Activated CD4-positive, alpha-beta T cell treated with anti-CD3 and anti-CD28 coated beads for 36 hours (primary cell): Measurements from ENCODE around the gene BBS1. TPM values are rescaled to one million over a fixed set of nuclear protein-coding genes. Genes with fewer than 3 reads are reported as not detected.

Experiments
- ATAC-seq: fragments of 200-7000 bp; cut with Tn5 transposase; one replicate; pipeline ENCODE4 v1.10.0; 2021; ENCODE audit warnings: mild to moderate bottlenecking, moderate library complexity
- CTCF ChIA-PET: fragments of 350-600 bp; sonication (Branson Sonifier 250); formaldehyde crosslinking; loops from one replicate; lab custom pipeline; 2021; ENCODE audit warnings: antibody characterized with exemption; lab: Charles Lee
- POLR2A ChIA-PET: fragments of 350-600 bp; sonication (Branson Sonifier 250); formaldehyde crosslinking; loops from one replicate; lab custom pipeline; 2021; ENCODE audit warnings: antibody characterized with exemption, inconsistent platforms; lab: Charles Lee
- DNase-seq: peaks from one replicate; pipeline ENCODE4 v3.0.0-alpha.2; 2020
- H3K27ac Mint-ChIP-seq: one replicate; pipeline ENCODE4 v1.8.0; 2021; ENCODE audit warnings: mixed read lengths
- H3K27me3 Mint-ChIP-seq: one replicate; pipeline ENCODE4 v1.8.0; 2021; ENCODE audit warnings: mixed read lengths
- H3K36me3 Mint-ChIP-seq: one replicate; pipeline ENCODE4 v1.8.0; 2021; ENCODE audit warnings: low read depth, mixed read lengths
- H3K4me1 Mint-ChIP-seq: one replicate; pipeline ENCODE4 v1.8.0; 2021; ENCODE audit warnings: mixed read lengths
- H3K4me3 Mint-ChIP-seq: one replicate; pipeline ENCODE4 v1.8.0; 2021; ENCODE audit warnings: mild to moderate bottlenecking, moderate library complexity, mixed read lengths
- H3K9me3 Mint-ChIP-seq: one replicate; pipeline ENCODE4 v1.8.0; 2021; ENCODE audit warnings: low read depth, mixed read lengths
- intact Hi-C, 2 experiments: fragments of 100-400 bp; cut with DNase I in 1 of 2; cut with micrococcal nuclease in 1 of 2; formaldehyde crosslinking; loops; one replicate each; pipeline versions ENCODE4 v1.14.2 to v1.15.1; 2022 to 2024; cut with DNase I, micrococcal nuclease
- total RNA-seq, 2 experiments: library from RNA; stranded (reverse); gene quantifications; one replicate each; pipeline ENCODE4 v1.2.3, GENCODE V29; 2021

BBS1 gene
- total RNA-seq, 2 experiments from 2014 or later, result 9.4 to 10.7 TPM

DNA sequence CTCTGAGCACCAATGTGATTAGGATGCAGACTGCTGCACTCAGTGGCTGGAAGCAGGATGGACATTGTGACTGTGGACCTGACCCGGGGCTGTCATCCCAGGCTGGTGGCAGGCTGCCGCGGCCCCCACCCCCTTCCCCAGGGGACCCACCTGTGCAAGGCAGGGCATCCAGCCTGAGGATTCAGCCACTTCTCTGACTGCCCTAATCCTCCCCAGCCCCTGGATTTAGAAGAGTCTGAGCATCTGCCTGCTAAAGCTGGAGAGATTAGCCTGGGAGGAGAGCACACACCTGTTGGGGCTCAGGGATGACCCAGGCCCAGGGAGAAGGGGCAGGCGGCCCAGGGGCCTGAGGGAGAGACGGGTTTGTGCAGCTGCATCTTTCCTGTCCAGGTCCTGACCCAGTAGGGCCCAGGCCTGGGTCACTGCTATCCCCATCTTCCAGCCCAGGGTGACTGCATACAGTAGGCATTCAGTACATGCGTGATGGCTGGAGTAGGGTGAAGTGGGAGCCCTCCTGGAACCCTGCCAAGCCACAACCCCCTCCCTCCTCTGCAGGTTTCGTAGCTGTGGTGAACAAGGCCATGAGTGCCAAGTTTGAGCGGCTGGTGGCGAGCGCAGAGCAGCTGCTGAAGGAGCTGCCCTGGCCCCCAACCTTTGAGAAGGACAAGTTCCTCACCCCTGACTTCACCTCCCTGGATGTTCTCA, 18.1 kb upstream of the BBS1 start:
- intact Hi-C loops, result no loop called here

GRCh38 chr11:66493130-66493529, 17.3 kb upstream of the BBS1 start:
- ChIA-PET POLR2A (interaction anchor here (1.1 kb wide), 1 partner anchor 13 kb away, joined by 3 read pairs; the partner anchor contains the start of gene DPP3), CTCF (interaction anchor here (0.6 to 1.7 kb wide), 4 partner anchors 13 to 284 kb away, joined by 3 to 4 read pairs (median 3); partner anchors contain the start of gene DPP3)
- Mint-ChIP-seq H3K4me1 (no peaks in the 10 kb centered on the region), H3K27me3 (no peaks in the 10 kb centered on the region), H3K9me3 (no peaks in the 10 kb centered on the region), H3K4me3 (no peak overlapping the region), H3K27ac (no peak overlapping the region), H3K36me3 (peaks cover 24% of the 10 kb centered on the region)
- intact Hi-C loops, result no loop called here
- DNase-seq (no peak), ATAC-seq (no peak)

More for the DNA sequence above, 18.1 kb upstream of the BBS1 start:
- no peaks in the 10 kb centered on the region for H3K27me3 Mint-ChIP-seq
- H3K36me3 Mint-ChIP-seq, result peaks cover 21% of the 10 kb centered on the region
- POLR2A ChIA-PET, result interaction anchor here (1.1 kb wide), 1 partner anchor 12 kb away, joined by 3 read pairs; the partner anchor contains the start of gene DPP3
- no peak for DNase-seq
- no peak overlapping the region for H3K27ac Mint-ChIP-seq
- no peak for ATAC-seq
- no peak overlapping the region for H3K4me3 Mint-ChIP-seq
- CTCF ChIA-PET, result interaction anchor here (0.6 to 1.7 kb wide), 5 partner anchors 9 to 283 kb away, joined by 3 to 4 read pairs (median 3); partner anchors contain the start of gene DPP3
- no peaks in the 10 kb centered on the region for H3K9me3 Mint-ChIP-seq
- no peaks in the 10 kb centered on the region for H3K4me1 Mint-ChIP-seq

- Mint-ChIP-seq H3K27ac (no peak overlapping the region), H3K9me3 (no peaks in the 10 kb centered on the region), H3K4me1 (no peaks in the 10 kb centered on the region), H3K36me3 (peaks cover 29% of the 10 kb centered on the region), H3K4me3 (no peak overlapping the region), H3K27me3 (no peaks in the 10 kb centered on the region)
- POLR2A ChIA-PET, result no interaction called here
- intact Hi-C loops, result no loop called here
- CTCF ChIA-PET, result no interaction called here
- DNase-seq (no peak), ATAC-seq (no peak)
These were observed 16.0 kb upstream of the BBS1 start for GRCh38 chr11:66494458-66494857.

- ChIA-PET POLR2A (no interaction called here), CTCF (no interaction called here)
- no peak overlapping the region for H3K27ac Mint-ChIP-seq
These were observed 15.5 kb upstream of the BBS1 start for GRCh38 chr11:66494935-66495334.

GRCh38 chr11:66495401-66495854, 15.0 kb upstream of the BBS1 start:
- H3K9me3 Mint-ChIP-seq, result no peaks in the 10 kb centered on the region
- ChIA-PET CTCF (no interaction called here), POLR2A (no interaction called here)
- H3K36me3 Mint-ChIP-seq, result peaks cover 30% of the 10 kb centered on the region
- DNase-seq, result peak; percentile 47
- ATAC-seq, result no peak
- H3K27ac Mint-ChIP-seq, result no peak overlapping the region
- intact Hi-C loops, result no loop called here
- no peak overlapping the region for H3K4me3 Mint-ChIP-seq
- H3K4me1 Mint-ChIP-seq, result no peaks in the 10 kb centered on the region
- no peaks in the 10 kb centered on the region for H3K27me3 Mint-ChIP-seq

More at GRCh38 chr11:66494935-66495334, 15.5 kb upstream of the BBS1 start:
- H3K4me1 Mint-ChIP-seq, result no peaks in the 10 kb centered on the region
- no peaks in the 10 kb centered on the region for H3K9me3 Mint-ChIP-seq
- H3K4me3 Mint-ChIP-seq, result no peak overlapping the region
- intact Hi-C loops, result no loop called here
- H3K27me3 Mint-ChIP-seq, result no peaks in the 10 kb centered on the region
- H3K36me3 Mint-ChIP-seq, result peaks cover 31% of the 10 kb centered on the region
- ATAC-seq (no peak), DNase-seq (no peak)

DNA sequence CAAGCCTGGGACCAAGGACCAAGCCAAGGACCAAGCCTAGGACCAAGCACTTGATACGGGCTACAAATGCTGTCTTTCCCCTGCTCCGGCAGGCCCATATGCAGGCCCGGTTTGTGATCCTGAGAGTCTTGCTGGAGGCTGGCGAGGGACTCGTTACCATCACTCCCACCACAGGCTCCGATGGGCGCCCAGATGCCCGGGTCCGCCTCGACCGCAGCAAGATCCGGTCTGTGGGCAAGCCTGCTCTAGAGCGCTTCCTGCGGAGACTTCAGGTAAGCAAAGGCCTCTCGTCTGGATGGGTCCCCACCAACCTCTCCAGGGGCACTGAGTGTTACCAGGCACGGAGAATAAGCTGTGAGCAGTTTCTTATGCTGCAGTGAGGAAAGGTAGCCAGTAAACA, 13.2 kb upstream of the BBS1 start:
- Mint-ChIP-seq H3K36me3 (peaks cover 28% of the 10 kb centered on the region), H3K4me3 (no peak overlapping the region), H3K27me3 (no peaks in the 10 kb centered on the region), H3K9me3 (no peaks in the 10 kb centered on the region), H3K27ac (no peak overlapping the region), H3K4me1 (no peaks in the 10 kb centered on the region)
- CTCF ChIA-PET, result no interaction called here
- ATAC-seq (no peak), DNase-seq (no peak)
- intact Hi-C loops, result no loop called here
- POLR2A ChIA-PET, result no interaction called here

GRCh38 chr11:66498506-66498905, 11.9 kb upstream of the BBS1 start:
- ChIA-PET CTCF (no interaction called here), POLR2A (no interaction called here)
- peaks cover 24% of the 10 kb centered on the region for H3K36me3 Mint-ChIP-seq
- no peak overlapping the region for H3K27ac Mint-ChIP-seq
- no peaks in the 10 kb centered on the region for H3K27me3 Mint-ChIP-seq
- intact Hi-C loops, result no loop called here
- H3K4me1 Mint-ChIP-seq, result no peaks in the 10 kb centered on the region
- no peak for ATAC-seq
- DNase-seq, result no peak
- no peak overlapping the region for H3K4me3 Mint-ChIP-seq
- H3K9me3 Mint-ChIP-seq, result no peaks in the 10 kb centered on the region

- H3K9me3 Mint-ChIP-seq, result no peaks in the 10 kb centered on the region
- H3K4me1 Mint-ChIP-seq, result peaks cover 3% of the 10 kb centered on the region
- ChIA-PET POLR2A (no interaction called here), CTCF (no interaction called here)
- H3K27me3 Mint-ChIP-seq, result no peaks in the 10 kb centered on the region
- intact Hi-C loops, result no loop called here
- ATAC-seq, result no peak
- DNase-seq, result no peak
- H3K36me3 Mint-ChIP-seq, result peaks cover 10% of the 10 kb centered on the region
- no peak overlapping the region for H3K27ac Mint-ChIP-seq
- H3K4me3 Mint-ChIP-seq, result no peak overlapping the region
These were observed 5.1 kb upstream of the BBS1 start for GRCh38 chr11:66505276-66505816.

DNA sequence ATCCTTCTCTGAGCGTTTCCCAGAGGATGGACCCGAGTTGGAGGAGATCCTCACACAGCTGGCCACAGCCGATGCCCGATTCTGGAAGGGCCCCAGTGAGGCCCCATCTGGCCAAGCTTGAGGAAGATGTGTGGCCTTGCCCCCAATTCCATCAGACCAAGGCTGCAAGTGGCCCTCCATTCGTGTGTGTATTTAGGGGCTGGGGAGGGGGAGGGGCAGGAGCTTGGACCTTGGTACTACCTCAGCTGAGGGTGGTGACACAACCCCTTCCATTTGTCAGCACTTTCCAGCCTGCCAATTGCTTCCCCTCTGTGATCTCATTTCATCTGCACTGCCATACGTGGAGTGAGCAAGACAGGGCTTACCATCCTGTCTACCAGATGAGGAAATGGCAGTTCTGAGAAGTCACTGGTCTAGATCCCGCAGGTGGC, 1.3 kb upstream of the BBS1 start:
- CTCF ChIA-PET, result interaction anchor here (0.6 to 2.1 kb wide), 4 partner anchors 30 to 259 kb away, joined by 3 to 8 read pairs (median 3); partner anchors contain the start of gene RBM4B
- Mint-ChIP-seq H3K27me3 (no peaks in the 10 kb centered on the region), H3K36me3 (peaks cover 8% of the 10 kb centered on the region), H3K4me3 (no peak overlapping the region), H3K9me3 (no peaks in the 10 kb centered on the region), H3K4me1 (peaks cover 10% of the 10 kb centered on the region), H3K27ac (no peak overlapping the region)
- DNase-seq (peak; percentile 15), ATAC-seq (peak; percentile 28)
- intact Hi-C loops, result no loop called here
- POLR2A ChIA-PET, result interaction anchor here (0.6 kb wide), 1 partner anchor 9 kb away, joined by 3 read pairs; no protein-coding TSS in a partner anchor

DNA sequence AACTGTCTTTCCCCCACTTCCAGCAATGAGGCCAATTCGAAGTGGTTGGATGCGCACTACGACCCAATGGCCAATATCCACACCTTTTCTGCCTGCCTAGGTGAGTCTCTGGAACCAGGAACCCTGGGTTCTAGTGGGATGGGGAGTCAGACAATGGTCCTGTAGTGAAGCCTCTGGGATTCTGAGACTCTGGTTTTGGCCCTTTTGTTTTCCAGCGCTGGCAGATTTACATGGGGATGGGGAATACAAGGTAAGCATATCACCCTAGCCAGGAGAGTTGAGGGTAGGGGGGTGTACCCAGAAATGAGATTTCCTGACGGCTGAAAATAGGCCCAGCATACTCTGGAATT, 530 bp downstream of the BBS1 start:
- intact Hi-C loops, result loop anchor here in 1 of 2 experiments (1.0 kb wide), 10 partner anchors 31 to 447 kb away; partner anchors contain the start of genes ACTN3, CCDC87, CCS and DPP3
- POLR2A ChIA-PET, result interaction anchor here (0.6 to 1.1 kb wide), 3 partner anchors 44 to 167 kb away, joined by 3 to 4 read pairs (median 4); partner anchors contain the start of genes PELI3 and RBM4B
- CTCF ChIA-PET, result interaction anchor here (0.5 to 2.1 kb wide), 6 partner anchors 72 to 446 kb away, joined by 3 to 8 read pairs (median 3); partner anchors contain the start of genes MRPL11 and RBM4B
- peaks cover 10% of the 10 kb centered on the region for H3K36me3 Mint-ChIP-seq
- no peaks in the 10 kb centered on the region for H3K27me3 Mint-ChIP-seq
- DNase-seq (no peak), ATAC-seq (no peak)
- peak overlapping the region; percentile 86 for H3K4me3 Mint-ChIP-seq
- H3K27ac Mint-ChIP-seq, result peak overlapping the region; percentile 48
- peaks cover 10% of the 10 kb centered on the region for H3K4me1 Mint-ChIP-seq
- H3K9me3 Mint-ChIP-seq, result no peaks in the 10 kb centered on the region

DNA sequence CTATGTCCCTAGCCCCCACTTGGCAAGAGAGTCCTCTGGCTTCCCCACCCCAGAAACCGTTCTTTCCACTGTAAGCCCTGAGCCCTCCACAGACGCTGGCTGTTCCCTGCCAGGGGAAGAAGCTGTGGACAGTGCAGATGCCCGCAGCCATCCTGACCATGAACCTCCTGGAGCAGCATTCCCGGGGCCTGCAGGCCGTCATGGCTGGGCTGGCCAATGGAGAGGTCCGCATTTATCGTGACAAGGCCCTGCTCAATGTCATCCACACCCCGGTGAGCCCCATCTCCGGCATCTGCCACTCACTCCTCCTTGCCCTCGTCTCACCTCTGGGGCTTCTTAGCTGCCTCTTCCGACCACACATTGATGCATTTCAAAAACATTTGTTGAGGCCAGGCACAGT, 13.2 kb downstream of the BBS1 start:
- ATAC-seq (no peak), DNase-seq (no peak)
- CTCF ChIA-PET, result no interaction called here
- H3K4me3 Mint-ChIP-seq, result no peak overlapping the region
- H3K4me1 Mint-ChIP-seq, result no peaks in the 10 kb centered on the region
- H3K27ac Mint-ChIP-seq, result no peak overlapping the region
- H3K36me3 Mint-ChIP-seq, result peaks cover 31% of the 10 kb centered on the region
- H3K27me3 Mint-ChIP-seq, result no peaks in the 10 kb centered on the region
- no peaks in the 10 kb centered on the region for H3K9me3 Mint-ChIP-seq
- POLR2A ChIA-PET, result no interaction called here
- intact Hi-C loops, result no loop called here
